MV-4-11 (cell line): ENCODE data around the gene ANKRD31.
"Not testable (repeated sequence)": the region's sequence is repeated elsewhere in the genome, so short reads cannot be mapped to it uniquely, and the experiment has no call there.

Experiments used
- DNase-seq: peaks from one replicate; lab custom pipeline; 2025; lab: John Stamatoyannopoulos, UW

ANKRD31 gene, protein sequence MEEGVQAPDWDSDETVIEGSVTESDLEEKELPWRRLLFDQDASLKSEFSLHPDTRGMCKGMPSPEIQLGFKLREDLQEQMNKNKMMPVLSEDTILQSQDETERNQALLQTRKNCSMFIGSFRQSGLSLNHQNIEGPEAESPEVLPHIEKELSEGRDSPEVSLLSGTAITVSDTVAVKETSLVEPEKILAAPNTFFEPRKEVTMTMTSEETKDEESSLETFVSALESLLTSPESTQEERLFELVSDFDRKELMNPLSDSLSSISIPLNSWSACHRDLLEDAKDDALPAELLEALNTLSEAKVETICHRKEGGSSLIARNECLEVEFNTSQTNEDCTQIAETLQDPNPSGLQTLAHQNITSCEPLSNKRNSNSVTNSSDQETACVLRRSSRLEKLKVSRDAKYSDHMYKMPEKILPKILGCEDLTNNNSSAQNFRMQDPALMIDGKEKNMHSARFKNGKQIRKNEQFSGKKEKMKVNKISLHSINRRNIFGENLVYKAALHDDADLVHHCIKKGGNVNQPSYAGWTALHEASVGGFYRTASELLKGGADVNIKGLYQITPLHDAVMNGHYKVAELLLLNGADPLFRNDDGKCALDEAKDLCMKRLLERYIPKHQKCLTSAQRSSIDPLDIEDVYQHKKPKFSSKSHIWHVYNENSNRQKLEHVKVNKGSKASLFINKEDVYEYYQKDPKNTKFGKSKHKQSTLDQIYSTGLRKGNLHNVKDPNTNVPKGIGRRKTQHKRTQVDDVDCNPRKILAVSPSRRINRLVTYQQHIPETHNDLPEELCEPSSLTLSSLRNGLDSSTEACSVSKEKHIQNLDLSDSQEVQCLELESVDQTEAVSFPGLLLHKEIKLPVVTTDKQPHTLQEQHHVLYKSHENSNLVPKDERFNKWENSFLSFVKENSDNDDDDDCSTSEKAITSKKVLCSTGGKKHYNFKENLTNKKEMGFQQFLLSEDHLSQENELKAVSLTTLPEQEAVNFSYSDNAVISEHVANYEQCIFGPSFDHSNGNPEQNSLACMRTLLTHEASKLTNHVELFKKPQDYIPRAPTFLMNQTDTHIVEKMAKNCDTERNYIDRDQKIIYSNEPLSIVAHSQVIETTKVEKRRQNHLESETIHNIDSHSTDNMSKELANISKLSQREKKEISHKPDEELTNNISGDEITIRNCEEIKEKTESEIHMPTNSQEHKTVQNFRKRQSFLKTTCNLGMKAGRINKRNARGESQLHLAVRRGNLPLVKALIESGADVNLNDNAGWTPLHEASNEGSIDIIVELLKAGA (N-terminal part only)

DNA sequence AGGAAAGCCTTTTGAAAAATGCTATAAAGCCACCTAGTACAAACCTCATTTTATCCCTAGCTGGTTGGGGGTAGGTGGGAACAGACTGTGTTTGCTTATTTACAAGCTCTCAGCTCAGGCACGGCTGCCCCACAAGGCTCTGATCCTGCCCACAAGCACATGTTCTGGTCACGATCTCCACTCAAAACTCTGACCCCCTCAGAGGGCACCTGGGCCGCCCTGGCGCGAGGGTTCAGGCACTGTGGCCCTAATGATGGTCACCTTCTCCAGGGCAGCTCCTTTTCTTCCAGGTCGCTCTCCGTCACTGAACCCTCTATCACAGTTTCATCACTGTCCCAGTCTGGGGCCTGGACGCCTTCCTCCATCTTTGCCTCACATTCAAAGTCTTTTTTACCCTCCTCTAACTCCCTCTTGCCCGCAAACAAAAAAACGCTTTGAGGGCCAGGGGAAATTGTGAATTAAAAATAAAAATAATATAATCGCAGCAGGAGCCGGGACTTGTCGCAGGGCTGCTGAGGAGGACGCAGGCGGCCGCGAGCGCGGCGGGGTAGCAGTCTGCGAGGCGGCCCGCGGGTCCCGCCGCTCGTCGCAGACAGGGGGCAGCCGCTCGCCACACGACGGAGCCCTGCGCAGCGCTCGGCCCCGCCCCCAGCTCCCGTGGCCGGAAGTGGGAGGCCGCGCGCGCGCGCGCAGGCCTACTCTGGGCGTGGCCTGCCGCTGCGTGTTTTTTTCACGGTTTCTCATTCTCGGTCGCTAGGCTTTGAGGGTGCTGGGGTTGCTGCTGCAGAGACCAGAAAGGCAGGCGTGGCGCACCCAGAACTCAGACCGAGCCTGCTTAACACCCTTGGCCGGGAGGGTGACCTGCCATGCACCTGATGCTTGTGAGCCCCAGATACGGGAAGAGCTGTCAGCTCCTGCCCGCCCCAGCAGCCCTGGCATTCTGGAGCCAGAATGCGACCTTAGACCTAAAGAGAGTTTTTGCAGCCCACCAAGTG, at the start of gene ANKRD31:
ANKRD31 (minus strand) TSS at position 557 of the 995 bp plus-strand sequence; CDS start at position 365, 192 bp downstream.
- peak; percentile 76 for DNase-seq

DNA sequence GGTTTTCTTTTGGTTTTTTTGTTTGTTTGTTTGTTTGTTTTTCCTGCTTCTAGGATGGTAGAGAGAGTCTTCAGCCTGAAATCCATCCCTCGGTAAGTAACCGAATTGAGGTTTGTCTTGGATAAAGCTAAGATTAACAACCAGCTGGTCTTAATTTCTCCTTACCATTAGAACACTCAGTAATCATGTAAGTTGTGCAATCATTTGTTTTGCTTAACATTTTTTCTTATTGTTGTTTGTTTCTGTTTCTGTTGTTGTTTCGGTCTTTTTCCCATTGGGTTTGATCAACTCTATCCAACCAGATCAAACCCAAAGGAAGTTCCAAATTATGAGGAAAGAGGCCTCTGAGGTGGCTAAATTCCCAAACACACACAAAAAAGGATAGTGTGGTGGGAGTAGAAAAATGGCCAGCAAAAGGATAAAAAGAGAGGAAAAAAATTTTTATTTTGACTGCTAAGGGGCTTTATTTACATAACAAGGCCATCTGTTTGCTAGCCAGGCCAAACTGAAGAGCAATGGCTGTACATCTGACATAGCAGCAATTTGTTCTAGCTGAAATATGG, 49.6 kb upstream of the ANKRD31 start:
- DNase-seq, result no peak

DNA sequence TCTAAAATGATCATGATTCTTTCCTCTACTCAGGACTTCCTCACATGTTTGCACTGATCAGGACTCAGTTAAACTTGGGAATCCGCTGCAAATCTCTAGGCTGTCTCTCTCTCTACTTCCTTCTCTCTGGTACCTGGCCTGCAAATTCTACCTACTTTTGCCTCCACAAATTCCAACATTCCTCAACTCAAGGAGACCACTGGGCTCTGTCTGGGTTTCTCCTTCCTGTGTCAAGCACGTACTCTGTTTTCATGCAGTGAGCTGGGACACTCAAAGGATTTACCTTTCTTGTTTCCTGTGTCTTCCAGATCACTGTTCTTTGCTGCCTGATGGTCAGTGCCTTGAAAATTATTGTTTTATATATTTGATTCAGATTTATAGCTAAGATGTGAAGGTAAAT, 45.9 kb upstream of the ANKRD31 start:
- no peak for DNase-seq

DNA sequence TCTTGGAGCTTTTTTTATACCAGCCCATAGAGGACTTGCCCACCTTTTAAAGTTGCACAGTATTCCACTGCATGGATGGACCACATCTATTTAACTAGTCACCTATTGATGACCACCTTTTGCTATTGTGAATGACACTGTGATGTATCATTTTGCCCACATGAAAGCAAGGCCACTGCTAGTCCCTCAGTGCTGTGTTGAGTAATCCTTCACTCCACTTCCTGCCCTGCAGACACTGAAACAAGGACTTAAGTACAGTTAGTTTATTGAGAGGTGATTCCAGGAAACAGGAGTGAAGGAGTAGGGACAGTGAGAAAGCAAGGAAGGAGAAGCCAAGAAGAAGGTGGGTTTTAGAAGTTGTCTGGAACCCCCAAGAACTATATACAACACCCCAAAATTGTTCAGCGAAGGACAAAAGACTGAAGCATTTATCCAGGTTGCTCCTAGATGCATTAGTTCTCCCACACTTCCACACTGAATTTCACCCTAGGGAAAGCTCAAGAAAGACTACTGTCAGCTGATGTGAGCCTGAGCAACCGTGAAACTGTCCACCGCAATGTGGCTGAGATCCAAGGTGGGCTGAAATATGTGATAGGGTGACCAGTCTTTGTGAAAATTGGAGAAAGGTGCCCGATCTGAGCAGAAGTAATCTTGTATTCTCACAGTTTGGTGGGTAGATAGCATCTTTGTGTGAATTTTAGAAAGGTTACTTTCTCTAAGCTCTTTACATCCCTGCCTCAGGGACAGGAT, 45.2 kb upstream of the ANKRD31 start:
- DNase-seq, result no peak

DNA sequence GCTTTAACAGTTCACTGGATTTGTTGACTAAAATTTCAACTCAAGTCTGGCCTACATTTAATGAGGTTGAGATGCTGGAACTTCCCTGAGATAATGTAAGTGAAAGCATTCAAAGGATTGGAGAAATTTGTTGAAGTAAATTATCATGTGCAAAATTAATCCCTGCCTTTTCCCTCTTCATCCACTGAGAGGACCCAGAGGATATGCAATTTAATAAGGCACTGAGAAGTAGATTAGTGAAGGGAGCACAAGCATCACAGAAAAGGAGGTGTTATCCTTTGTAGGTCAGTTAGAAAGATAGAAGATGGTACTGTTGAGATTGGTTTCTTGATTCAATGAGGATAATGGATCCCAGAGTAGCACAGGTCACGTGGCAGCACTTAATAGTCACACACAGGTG, 42.6 kb upstream of the ANKRD31 start:
- no peak for DNase-seq

DNA sequence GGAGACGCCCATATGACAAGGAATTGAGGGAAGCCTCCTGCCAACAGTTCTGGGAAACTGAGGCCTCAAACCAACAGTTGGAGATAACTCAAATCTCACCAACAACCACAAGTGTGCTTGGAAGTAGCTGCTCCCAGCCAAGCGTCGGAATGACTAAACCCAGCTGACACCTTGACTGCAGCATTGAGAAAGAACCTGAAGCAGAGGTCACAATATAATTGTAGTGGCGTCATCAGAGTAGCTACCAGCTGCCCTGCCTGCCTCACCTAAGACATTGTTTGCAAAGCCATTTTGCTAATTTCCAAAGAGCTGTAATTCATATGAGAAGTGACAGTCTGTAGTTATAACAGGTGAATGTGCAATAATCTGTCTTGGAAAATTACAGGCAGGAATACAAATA, 40.8 kb upstream of the ANKRD31 start:
- DNase-seq, result no peak

DNA sequence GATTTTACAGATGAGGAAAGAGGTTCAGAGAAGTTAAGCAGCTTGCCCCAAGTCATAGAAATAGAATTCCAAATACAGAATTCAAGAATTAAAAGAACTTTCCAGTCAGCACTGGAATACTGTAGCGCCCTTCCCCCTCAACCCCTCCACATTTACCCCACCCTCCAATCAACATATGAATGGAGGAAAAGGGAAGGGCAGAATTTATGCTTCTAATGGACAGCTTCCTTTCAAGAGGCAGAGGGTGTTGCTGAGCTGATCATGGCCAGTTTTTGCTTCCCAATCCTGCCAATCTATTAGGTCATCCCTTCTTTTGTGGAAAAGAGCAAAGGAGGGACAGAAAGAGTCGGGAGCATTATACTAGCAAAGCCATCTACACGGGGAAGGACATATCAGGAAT, 39.1 kb upstream of the ANKRD31 start:
- no peak for DNase-seq

DNA sequence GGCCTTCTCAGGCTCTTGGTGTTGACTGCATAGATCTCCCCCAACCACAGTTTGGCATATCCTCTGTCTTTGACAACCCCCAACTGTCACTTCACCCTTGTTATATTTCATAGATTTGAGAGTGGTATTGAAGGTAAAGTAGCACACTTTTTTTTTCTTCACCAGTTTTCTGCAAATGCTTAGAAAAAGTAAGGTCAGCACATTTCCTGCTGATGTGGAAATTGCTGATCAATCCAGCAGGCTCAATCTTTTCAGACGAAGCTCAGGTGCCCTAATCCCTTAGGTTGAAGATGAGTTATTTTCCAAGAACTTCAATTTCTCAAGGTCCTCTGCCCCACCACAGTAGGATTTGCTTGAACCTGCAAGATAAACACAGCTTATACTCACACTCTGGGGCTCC, 38.5 kb upstream of the ANKRD31 start:
- no peak for DNase-seq

DNA sequence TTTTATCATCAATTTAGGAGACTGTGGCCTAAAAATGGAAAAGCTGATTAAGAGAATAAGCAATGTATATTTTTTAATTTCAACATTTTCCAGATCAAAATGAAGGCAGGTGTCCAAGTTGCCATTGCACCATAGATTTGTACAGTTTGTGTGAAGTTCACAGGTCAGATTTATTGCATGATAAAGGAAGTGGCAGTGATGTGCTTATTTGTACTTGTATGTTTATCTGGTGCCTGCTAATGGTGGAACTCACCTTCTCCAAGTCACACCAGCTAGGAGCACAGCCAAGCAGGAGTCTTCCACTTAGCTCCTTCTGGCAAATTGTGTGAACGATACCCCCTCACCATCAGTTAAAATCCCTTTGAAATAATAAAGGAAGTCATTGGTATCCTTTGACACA, 37.8 kb upstream of the ANKRD31 start:
- no peak for DNase-seq

DNA sequence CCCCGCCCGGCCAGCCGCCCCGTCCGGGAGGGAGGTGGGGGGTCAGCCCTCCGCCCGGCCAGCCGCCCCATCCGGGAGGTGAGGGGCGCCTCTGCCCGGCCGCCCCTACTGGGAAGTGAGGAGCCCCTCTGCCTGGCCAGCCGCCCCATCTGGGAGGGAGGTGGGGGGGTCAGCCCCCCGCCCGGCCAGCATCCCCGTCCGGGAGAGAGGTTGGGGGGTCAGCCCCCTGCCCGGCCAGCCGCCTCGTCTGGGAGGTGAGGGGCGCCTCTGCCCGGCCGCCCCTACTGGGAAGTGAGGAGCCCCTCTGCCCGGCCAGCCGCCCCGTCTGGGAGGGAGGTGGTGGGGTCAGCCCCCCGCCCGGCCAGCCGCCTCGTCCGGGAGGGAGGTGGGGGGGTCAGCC, 33.9 kb upstream of the ANKRD31 start:
- DNase-seq, result not testable (repeated sequence)

DNA sequence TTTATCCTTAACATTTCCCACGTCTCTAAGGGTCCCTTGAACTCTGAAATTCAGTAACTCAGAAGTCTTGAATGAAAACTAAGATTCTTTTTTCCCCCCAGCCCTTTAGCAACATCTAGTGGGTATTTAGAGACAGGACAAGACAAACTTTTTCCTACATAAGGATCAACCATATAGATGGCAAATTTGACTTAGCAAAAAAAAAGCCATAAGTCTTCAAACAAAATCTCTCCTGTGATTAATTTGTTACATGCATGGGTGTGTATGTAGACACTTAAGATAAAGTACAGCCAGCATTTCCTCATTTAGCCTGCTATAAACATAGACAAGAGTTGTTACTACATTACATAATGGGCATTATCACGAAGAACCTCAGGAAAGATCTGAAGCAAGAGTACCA, 29.1 kb upstream of the ANKRD31 start:
- no peak for DNase-seq

DNA sequence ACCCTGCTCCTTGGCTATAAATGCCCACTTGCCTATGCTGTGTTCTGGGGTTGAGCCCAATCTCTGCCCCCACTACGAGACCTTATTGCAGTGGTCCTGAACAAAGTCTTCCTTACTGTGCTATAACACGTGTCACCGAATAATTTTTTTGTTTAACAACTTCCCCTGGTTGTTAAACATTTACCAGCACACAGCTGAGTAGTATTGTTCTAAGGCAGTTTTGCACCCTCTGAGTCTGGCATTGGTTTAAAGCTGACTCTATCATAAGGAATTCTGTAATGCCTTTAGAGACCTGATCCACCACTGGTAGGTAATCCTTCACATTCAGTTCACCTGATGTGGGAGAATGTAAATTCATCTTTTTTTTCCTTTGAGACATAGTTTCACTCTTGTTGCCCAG, 25.6 kb upstream of the ANKRD31 start:
- no peak for DNase-seq

DNA sequence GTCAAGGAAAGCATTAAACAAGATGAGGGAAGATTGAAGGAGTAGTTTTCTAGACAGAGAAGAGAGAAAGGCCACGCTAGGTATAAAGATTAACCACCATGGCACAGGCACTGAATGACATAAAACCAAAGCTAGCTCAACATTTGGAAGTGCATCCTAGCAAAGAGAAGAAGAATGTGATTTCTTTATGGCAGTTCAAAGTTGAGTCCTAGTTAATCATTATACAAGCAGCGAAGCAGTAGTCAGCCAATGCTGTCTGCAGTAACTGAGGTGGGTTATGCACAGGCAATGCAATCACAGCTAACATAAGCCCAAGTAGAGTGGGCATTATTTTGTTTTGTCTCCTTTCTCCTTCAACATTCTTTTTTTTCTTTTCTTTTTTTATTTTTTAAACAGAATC, 24.0 kb upstream of the ANKRD31 start:
- DNase-seq, result no peak

DNA sequence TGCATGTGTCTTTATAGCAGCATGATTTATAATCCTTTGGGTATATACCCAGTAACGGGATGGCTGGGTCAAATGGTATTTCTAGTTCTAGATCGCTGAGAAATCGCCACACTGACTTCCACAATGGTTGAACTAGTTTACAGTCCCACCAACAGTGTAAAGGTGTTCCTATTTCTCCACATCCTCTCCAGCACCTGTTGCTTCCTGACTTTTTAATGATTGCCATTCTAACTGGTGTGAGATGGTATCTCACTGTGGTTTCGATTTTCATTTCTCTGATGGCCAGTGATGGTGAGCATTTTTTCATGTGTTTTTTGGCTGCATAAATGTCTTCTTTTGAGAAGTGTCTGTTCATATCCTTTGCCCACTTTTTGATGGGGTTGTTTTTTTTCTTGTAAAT, 13.8 kb upstream of the ANKRD31 start:
- DNase-seq, result not testable (repeated sequence)

DNA sequence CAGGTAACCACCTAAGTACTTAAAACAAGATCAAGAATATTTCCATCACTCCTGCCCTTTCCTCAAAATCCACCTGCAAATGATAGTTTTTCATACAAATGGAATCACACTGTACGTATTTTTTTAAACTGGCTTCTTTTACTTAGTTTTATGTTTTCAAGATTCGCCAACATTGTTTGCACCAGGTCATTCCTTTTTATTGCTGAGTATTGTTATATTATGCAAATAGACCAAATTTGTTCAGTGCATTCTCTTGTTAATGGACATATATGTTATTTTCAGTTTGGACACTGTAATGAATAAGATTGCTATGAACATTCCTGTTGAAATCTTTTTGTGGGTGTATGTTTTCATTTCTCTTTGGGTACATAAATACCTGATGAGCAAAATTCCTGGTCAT, 8.3 kb upstream of the ANKRD31 start:
- no peak for DNase-seq

DNA sequence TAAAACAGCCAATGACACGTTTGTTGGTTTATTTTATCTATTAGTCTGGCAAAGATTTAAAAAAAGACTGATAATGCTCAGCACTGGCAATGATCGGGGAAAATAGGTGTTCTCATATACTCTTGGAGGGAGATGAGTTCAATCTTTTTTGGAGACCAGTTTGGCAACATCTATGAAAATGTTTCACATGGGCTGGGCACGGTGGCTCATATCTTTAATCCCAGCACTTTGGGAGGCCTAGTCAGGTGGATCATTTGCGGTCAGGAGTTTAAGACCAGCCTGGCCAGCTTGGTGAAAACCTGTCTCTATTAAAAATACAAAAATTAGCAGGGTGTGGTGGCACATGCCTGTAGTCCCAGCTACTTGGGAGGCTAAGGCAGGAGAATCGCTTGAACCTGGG, 6.8 kb upstream of the ANKRD31 start:
- DNase-seq, result no peak

DNA sequence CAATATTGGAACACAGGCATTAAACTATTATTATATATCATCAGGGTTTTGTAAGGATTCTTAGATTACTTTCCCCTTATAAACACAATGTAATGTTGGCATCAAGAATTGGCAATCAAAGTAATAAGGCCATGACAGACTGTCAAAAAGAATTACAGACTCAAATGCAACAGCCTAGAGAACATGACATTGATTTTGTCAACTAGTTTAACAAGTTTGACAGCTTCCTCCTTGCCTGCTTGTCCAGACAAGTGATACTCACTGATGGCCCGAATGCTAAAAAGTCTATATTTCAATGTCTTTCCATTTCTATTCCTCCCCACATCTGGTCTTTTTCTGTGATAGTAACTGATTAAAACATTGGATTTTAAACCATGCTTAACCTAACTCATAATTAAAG, 6.4 kb upstream of the ANKRD31 start:
- no peak for DNase-seq

DNA sequence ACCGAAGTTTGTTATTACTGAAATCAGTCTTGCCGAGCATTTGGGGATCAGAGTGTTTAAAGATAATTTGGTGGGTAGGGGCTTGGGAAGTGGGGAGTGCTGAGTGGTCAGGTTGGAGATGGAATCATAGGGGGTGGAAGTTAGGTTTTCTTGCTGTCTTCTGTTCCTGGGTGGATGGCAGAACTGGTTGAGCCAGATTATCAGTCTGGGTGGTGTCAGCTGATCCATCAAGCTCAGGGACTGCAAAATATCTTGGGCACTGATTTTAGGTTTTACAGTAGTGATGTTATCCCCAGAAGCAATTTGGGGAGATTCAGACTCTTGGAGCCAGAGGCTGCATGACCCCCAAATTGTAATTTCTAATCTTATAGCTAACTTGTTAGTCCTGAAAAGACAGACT, 5.4 kb upstream of the ANKRD31 start:
- DNase-seq, result no peak

DNA sequence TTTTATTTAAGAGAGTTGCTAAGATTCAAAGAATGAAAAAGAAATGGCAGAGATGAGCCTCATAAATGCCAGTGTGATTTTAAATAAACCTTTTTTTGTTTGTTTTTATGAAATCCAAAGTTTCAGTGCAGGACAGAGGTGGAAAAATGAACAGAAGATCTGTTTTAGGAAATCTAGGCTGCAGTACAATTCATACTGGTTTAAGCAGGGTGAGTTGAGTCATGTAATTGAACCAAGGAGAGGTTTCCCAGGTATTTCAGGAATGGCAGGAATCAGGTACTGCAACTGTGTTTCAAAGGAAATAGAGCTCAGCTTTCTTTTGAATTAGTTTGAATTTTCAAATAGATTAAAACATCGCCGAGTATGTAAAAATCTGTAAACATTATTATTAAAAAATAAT, 3.0 kb upstream of the ANKRD31 start:
- DNase-seq, result no peak

DNA sequence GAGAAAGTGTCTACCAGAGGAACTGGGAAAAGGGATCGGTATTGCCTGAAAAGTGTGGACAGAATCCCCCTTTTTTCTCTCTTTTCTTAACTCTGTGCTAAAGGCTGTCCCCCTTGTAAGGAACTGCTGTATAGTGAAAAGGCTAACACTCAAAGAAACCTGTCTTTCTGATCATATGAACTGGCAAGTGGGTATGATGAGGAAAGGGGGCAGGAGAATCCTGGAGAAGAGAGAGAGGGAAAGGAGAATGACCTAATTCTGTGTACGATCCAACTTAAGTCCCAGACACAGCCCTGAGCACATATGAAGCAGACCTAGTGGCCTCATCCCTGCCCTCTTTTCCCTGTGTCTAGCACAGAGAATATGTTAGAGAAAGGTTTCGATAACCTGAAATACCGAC, 967 bp downstream of the ANKRD31 start:
- DNase-seq, result no peak
